GM23338 (cell line): Measurements from ENCODE around the gene ABCG8. TPM values are rescaled to one million over a fixed set of nuclear protein-coding genes. Genes with fewer than 3 reads are reported as not detected.
A peak's percentile ranks its signal among the peaks of the same experiment; 100 is the strongest.

Experiments
- ATAC-seq: fragments of 200-7000 bp; cut with Tn5 transposase; 3 replicates; pipeline ENCODE4 v1.9.1; 2020
- DNase-seq: peaks from one replicate; pipeline ENCODE4 v3.0.0-alpha.2; 2015; ENCODE audit warnings: low spot score
- H2AFZ ChIP-seq: fragments of 200-600 bp; sonication (generic); 2 replicates; pipeline ENCODE4 v1.8.0; 2016; ENCODE audit warnings: antibody characterized with exemption, mild to moderate bottlenecking, moderate library complexity
- H3F3A ChIP-seq: fragments of 200-600 bp; sonication (generic); replicated peaks from 2 replicates; pipeline ENCODE4 v1.8.0; 2017; ENCODE audit warnings: antibody characterized with exemption, mixed run types, low read depth
- H3K27ac ChIP-seq: fragments of 200-600 bp; sonication (generic); 2 replicates; pipeline ENCODE4 v1.6.1; 2016; ENCODE audit warnings: low read depth
- H3K27me3 ChIP-seq: fragments of 200-600 bp; sonication (generic); 2 replicates; pipeline ENCODE4 v1.8.0; 2016; ENCODE audit warnings: mild to moderate bottlenecking, mixed run types, moderate library complexity; ENCODE audit not compliant: insufficient read depth
- H3K36me3 ChIP-seq: fragments of 200-600 bp; sonication (generic); 2 replicates; pipeline ENCODE4 v1.8.0; 2016; ENCODE audit warnings: mild to moderate bottlenecking; ENCODE audit not compliant: insufficient read depth
- H3K4me1 ChIP-seq: fragments of 200-600 bp; sonication (generic); 2 replicates; pipeline ENCODE4 v1.8.0; 2016; ENCODE audit warnings: mild to moderate bottlenecking, moderate library complexity; ENCODE audit not compliant: insufficient read depth
- H3K4me2 ChIP-seq: fragments of 200-600 bp; sonication (generic); 2 replicates; pipeline ENCODE4 v1.7.1; 2017; ENCODE audit warnings: mixed run types
- H3K4me3 ChIP-seq: fragments of 200-600 bp; sonication (generic); 2 replicates; pipeline ENCODE4 v1.6.1; 2016; ENCODE audit warnings: mixed run types
- H3K79me2 ChIP-seq: fragments of 200-600 bp; sonication (generic); replicated peaks from 2 replicates; pipeline ENCODE4 v1.8.0; 2017; ENCODE audit warnings: mild to moderate bottlenecking; ENCODE audit not compliant: insufficient read depth
- H3K9me2 ChIP-seq: fragments of 200-600 bp; sonication (generic); 2 replicates; pipeline ENCODE4 v1.8.0; 2017; ENCODE audit not compliant: insufficient read depth
- H4K20me1 ChIP-seq: fragments of 200-600 bp; sonication (generic); replicated peaks from 2 replicates; pipeline ENCODE4 v1.8.0; 2017; ENCODE audit warnings: mild to moderate bottlenecking; ENCODE audit not compliant: insufficient read depth
- H3K27ac Mint-ChIP-seq: 2 replicates; pipeline ENCODE4 v1.8.0; 2020; ENCODE audit warnings: inconsistent platforms, mild to moderate bottlenecking, moderate library complexity, mixed read lengths
- H3K27me3 Mint-ChIP-seq: 3 replicates; pipeline ENCODE4 v1.8.0; 2022; ENCODE audit warnings: low read depth, mild to moderate bottlenecking, moderate library complexity, mixed read lengths, inconsistent platforms; ENCODE audit not compliant: insufficient read depth, poor library complexity
- H3K36me3 Mint-ChIP-seq: 3 replicates; pipeline ENCODE4 v1.8.0; 2021; ENCODE audit warnings: low read depth, mild to moderate bottlenecking, inconsistent platforms, moderate library complexity, mixed read lengths
- H3K4me1 Mint-ChIP-seq: 3 replicates; pipeline ENCODE4 v1.8.0; 2020; ENCODE audit warnings: mild to moderate bottlenecking, inconsistent platforms, mixed read lengths
- H3K4me3 Mint-ChIP-seq: 3 replicates; pipeline ENCODE4 v1.8.0; 2021; ENCODE audit warnings: moderate library complexity, mild to moderate bottlenecking, inconsistent platforms, mixed read lengths
- H3K9me3 Mint-ChIP-seq: 3 replicates; pipeline ENCODE4 v1.8.0; 2020; ENCODE audit warnings: moderate library complexity, mild to moderate bottlenecking, inconsistent platforms, mixed read lengths
- CREB1 ChIP-seq: fragments of 250-450 bp; sonication (Bioruptor Pico); IDR thresholded peaks from 2 replicates; pipeline ENCODE4 v1.5.0; 2020; ENCODE audit warnings: low read depth, mild to moderate bottlenecking, moderate library complexity
- ETS1 ChIP-seq: IDR thresholded peaks from 2 replicates; pipeline ENCODE4 v1.6.1; 2016; ENCODE audit warnings: antibody characterized with exemption
- EZH2 ChIP-seq: fragments of 200-600 bp; sonication (generic); IDR thresholded peaks from one replicate; pipeline ENCODE4 v1.8.0; 2017; ENCODE audit warnings: antibody characterized with exemption, mild to moderate bottlenecking, low read depth; ENCODE audit not compliant: unreplicated experiment
- EZH2phosphoT487 ChIP-seq: fragments of 200-600 bp; sonication (generic); IDR thresholded peaks from one replicate; pipeline ENCODE4 v1.8.1; 2018; ENCODE audit warnings: antibody characterized with exemption; ENCODE audit not compliant: unreplicated experiment
- NANOG ChIP-seq: IDR thresholded peaks from 2 replicates; pipeline ENCODE4 v1.6.1; 2016; ENCODE audit warnings: antibody characterized with exemption, borderline replicate concordance
- REST ChIP-seq: IDR thresholded peaks from one replicate; pipeline ENCODE4 v1.6.1; 2018; ENCODE audit warnings: antibody characterized with exemption; ENCODE audit not compliant: unreplicated experiment
- ZNF114 ChIP-seq: fragments of 250-450 bp; sonication (Bioruptor Pico); IDR thresholded peaks from 2 replicates; pipeline ENCODE4 v1.5.0; 2020; ENCODE audit warnings: mild to moderate bottlenecking, moderate library complexity
- ZNF331 ChIP-seq: fragments of 250-450 bp; sonication (Bioruptor Pico); IDR thresholded peaks from 2 replicates; pipeline ENCODE4 v1.5.0; 2020; ENCODE audit warnings: low read depth, mild to moderate bottlenecking, moderate library complexity
- polyA plus RNA-seq: library from polyadenylated mRNA; unstranded; fragments of >200 nt; fragmentation: Nextera tagmentation; extraction: Ambion mirVana; gene quantifications from 2 replicates; pipeline ENCODE4 v1.2.1, GENCODE V29; 2016
- total RNA-seq: library from RNA; depleted of rRNA; stranded (reverse); fragments of >200 nt; shearing (Covaris generic); gene quantifications from 2 replicates; pipeline ENCODE4 v1.2.3, GENCODE V29; 2014
- TF ChIP-seq, protein P1 (sequence below): fragments of 250-450 bp; sonication (Bioruptor Pico); IDR thresholded peaks from 2 replicates; pipeline ENCODE4 v1.5.0; 2020; ENCODE audit warnings: mild to moderate bottlenecking, moderate library complexity

ABCG8 gene
- total and polyA plus RNA-seq, 2 experiments from 2014 or later, result 0.19 to 0.35 TPM

DNA sequence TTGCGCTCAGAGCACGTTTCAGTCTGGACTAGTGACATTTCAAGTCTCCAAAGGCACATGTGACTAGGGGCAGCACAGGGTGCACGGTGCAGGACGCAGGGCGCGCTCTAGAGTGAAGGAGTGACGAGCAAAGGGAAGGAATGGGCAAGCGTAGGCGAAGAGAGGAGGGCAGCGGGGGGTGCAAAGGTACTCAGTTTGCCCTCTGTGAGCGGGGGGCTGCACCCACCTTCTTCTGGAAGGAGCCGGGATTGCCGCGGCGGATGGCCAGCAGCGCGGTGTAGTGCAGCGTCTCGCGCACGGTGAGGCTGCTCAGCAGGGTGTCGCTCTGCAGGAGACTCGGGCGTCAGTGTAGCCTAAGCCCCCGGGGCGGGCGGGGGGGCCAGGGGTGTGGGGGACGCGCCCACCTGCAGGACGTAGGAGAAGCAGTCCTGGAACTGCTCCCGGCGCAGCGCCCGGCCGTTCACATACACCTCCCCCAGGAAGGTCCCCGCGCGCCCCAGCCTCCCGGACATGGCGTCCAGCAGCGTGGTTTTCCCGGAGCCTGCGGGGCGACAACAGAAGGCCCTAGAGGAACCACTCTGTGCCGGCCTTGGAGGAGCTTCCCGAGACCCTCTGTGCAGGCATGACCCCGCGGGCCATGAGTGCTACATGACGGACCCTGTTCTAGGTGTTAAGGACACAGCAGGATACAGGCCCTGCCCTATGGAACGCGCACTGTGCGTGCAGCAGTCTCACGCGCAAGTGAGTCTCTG lies 7.1 kb upstream of the ABCG8 start:
- Histone ChIP-seq H2AFZ (peak overlapping the region; percentile 100), H3K4me3 (peak overlapping the region; percentile 74), H3F3A (no peaks in the 10 kb centered on the region), H3K4me1 (peaks cover 6% of the 10 kb centered on the region; the same call in 1 of the 2 replicates), H3K79me2 (no peaks in the 10 kb centered on the region), H3K27me3 (peaks cover 26% of the 10 kb centered on the region), H3K36me3 (no peaks in the 10 kb centered on the region), H3K9me2 (no peaks in the 10 kb centered on the region), H3K27ac (no peak overlapping the region), H3K4me2 (peak overlapping the region; percentile 89), H4K20me1 (no peaks in the 10 kb centered on the region)
- ATAC-seq (peak; percentile 75), DNase-seq (peak; percentile 55)
- no peaks in the 10 kb centered on the region for H3K36me3 Mint-ChIP-seq
- no peak overlapping the region for H3K27ac Mint-ChIP-seq
- TF ChIP-seq ZNF331 (CRISPR knock-in tag) (no peak), EZH2 (peak; percentile 50)
- peak overlapping the region; percentile 75 for H3K4me3 Mint-ChIP-seq
- peaks cover 3% of the 10 kb centered on the region for H3K4me1 Mint-ChIP-seq
- H3K9me3 Mint-ChIP-seq, result no peaks in the 10 kb centered on the region
- H3K27me3 Mint-ChIP-seq, result peaks cover 10% of the 10 kb centered on the region

GRCh38 chr2:43832457-43832856 lies 6.3 kb upstream of the ABCG8 start:
- H3K4me2 ChIP-seq, result peak overlapping the region; percentile 89
- peak overlapping the region; percentile 54; the same call in 2 of the 3 replicates for H3K4me3 Mint-ChIP-seq
- TF ChIP-seq ETS1, result no peak
- TF ChIP-seq EZH2phosphoT487, result no peak
- TF ChIP-seq ZNF331 (CRISPR knock-in tag), result no peak
- no peak for TF ChIP-seq ZNF114 (CRISPR knock-in tag)
- no peak for TF ChIP-seq NANOG
- no peak for TF ChIP-seq REST
- TF ChIP-seq, protein P1, sequence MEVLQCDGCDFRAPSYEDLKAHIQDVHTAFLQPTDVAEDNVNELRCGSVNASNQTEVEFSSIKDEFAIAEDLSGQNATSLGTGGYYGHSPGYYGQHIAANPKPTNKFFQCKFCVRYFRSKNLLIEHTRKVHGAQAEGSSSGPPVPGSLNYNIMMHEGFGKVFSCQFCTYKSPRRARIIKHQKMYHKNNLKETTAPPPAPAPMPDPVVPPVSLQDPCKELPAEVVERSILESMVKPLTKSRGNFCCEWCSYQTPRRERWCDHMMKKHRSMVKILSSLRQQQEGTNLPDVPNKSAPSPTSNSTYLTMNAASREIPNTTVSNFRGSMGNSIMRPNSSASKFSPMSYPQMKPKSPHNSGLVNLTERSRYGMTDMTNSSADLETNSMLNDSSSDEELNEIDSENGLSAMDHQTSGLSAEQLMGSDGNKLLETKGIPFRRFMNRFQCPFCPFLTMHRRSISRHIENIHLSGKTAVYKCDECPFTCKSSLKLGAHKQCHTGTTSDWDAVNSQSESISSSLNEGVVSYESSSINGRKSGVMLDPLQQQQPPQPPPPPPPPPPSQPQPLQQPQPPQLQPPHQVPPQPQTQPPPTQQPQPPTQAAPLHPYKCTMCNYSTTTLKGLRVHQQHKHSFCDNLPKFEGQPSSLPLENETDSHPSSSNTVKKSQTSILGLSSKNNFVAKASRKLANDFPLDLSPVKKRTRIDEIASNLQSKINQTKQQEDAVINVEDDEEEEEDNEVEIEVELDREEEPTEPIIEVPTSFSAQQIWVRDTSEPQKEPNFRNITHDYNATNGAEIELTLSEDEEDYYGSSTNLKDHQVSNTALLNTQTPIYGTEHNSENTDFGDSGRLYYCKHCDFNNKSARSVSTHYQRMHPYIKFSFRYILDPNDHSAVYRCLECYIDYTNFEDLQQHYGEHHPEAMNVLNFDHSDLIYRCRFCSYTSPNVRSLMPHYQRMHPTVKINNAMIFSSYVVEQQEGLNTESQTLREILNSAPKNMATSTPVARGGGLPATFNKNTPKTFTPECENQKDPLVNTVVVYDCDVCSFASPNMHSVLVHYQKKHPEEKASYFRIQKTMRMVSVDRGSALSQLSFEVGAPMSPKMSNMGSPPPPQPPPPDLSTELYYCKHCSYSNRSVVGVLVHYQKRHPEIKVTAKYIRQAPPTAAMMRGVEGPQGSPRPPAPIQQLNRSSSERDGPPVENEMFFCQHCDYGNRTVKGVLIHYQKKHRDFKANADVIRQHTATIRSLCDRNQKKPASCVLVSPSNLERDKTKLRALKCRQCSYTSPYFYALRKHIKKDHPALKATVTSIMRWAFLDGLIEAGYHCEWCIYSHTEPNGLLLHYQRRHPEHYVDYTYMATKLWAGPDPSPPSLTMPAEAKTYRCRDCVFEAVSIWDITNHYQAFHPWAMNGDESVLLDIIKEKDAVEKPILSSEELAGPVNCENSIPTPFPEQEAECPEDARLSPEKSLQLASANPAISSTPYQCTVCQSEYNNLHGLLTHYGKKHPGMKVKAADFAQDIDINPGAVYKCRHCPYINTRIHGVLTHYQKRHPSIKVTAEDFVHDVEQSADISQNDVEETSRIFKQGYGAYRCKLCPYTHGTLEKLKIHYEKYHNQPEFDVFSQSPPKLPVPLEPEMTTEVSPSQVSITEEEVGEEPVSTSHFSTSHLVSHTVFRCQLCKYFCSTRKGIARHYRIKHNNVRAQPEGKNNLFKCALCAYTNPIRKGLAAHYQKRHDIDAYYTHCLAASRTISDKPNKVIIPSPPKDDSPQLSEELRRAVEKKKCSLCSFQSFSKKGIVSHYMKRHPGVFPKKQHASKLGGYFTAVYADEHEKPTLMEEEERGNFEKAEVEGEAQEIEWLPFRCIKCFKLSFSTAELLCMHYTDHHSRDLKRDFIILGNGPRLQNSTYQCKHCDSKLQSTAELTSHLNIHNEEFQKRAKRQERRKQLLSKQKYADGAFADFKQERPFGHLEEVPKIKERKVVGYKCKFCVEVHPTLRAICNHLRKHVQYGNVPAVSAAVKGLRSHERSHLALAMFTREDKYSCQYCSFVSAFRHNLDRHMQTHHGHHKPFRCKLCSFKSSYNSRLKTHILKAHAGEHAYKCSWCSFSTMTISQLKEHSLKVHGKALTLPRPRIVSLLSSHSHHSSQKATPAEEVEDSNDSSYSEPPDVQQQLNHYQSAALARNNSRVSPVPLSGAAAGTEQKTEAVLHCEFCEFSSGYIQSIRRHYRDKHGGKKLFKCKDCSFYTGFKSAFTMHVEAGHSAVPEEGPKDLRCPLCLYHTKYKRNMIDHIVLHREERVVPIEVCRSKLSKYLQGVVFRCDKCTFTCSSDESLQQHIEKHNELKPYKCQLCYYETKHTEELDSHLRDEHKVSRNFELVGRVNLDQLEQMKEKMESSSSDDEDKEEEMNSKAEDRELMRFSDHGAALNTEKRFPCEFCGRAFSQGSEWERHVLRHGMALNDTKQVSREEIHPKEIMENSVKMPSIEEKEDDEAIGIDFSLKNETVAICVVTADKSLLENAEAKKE (CRISPR knock-in tag), result no peak
- TF ChIP-seq CREB1 (CRISPR knock-in tag), result no peak

More at GRCh38 chr2:43832457-43832856, 6.3 kb upstream of the ABCG8 start:
- DNase-seq, result peak; percentile 29
- peaks cover 3% of the 10 kb centered on the region for H3K4me1 Mint-ChIP-seq
- no peaks in the 10 kb centered on the region for H3K9me2 ChIP-seq
- peak; percentile 42 for ATAC-seq
- H4K20me1 ChIP-seq, result no peaks in the 10 kb centered on the region
- H2AFZ ChIP-seq, result peak overlapping the region; percentile 100
- H3K79me2 ChIP-seq, result no peaks in the 10 kb centered on the region
- no peak overlapping the region for H3K27ac ChIP-seq
- no peaks in the 10 kb centered on the region for H3F3A ChIP-seq
- no peaks in the 10 kb centered on the region for H3K36me3 Mint-ChIP-seq
- no peak overlapping the region for H3K27ac Mint-ChIP-seq
- no peaks in the 10 kb centered on the region for H3K9me3 Mint-ChIP-seq
- H3K4me1 ChIP-seq, result peaks cover 6% of the 10 kb centered on the region; the same call in 1 of the 2 replicates
- peak overlapping the region; percentile 74 for H3K4me3 ChIP-seq
- H3K27me3 Mint-ChIP-seq, result peaks cover 10% of the 10 kb centered on the region
- H3K36me3 ChIP-seq, result no peaks in the 10 kb centered on the region
- peaks cover 26% of the 10 kb centered on the region for H3K27me3 ChIP-seq
